ENCODE data around the gene PRKCZ.

Gene PRKCZ

GRCh38 chr1:2173546-2174347 is 123.5 kb downstream of the PRKCZ start:
- no peak for TF ChIP-seq CTCF (IDR thresholded peaks at IDR 0.05; ENCODE audit: low read length, missing control alignments)
- no peak overlapping the region for H3K4me3 ChIP-seq (replicated peaks; ENCODE audit: low read depth, low read length)

GRCh38 chr1:2174348-2175054 is 124.3 kb downstream of the PRKCZ start:
- DNase-seq (ENCODE audit: low read depth), result peak; percentile 64
- peak; percentile 94 for TF ChIP-seq CTCF (IDR thresholded peaks at IDR 0.05; ENCODE audit: low read length, missing control alignments)
- H3K4me3 ChIP-seq (replicated peaks; ENCODE audit: low read depth, low read length), result peak overlapping the region; percentile 37

More at GRCh38 chr1:2173546-2174347, 123.5 kb downstream of the PRKCZ start:
- no peak for DNase-seq (ENCODE audit: low read depth)

- no peak overlapping the region for H3K4me3 ChIP-seq (replicated peaks; ENCODE audit: low read depth, low read length)
- no peak for TF ChIP-seq CTCF (IDR thresholded peaks at IDR 0.05; ENCODE audit: low read length, missing control alignments)
- DNase-seq (ENCODE audit: low read depth), result no peak
These were observed 124.8 kb downstream of the PRKCZ start for GRCh38 chr1:2175055-2175414.

- no peak overlapping the region for H3K4me3 ChIP-seq (replicated peaks; ENCODE audit: low read depth, low read length)
- no peak for DNase-seq (ENCODE audit: low read depth)
- TF ChIP-seq CTCF (IDR thresholded peaks at IDR 0.05; ENCODE audit: low read length, missing control alignments), result no peak
These were observed 125.7 kb downstream of the PRKCZ start for GRCh38 chr1:2175681-2176454.

GRCh38 chr1:2176615-2177014 is 126.4 kb downstream of the PRKCZ start:
- no peak overlapping the region for H3K4me3 ChIP-seq (replicated peaks; ENCODE audit: low read depth, low read length)
- no peak for DNase-seq (ENCODE audit: low read depth)
- TF ChIP-seq CTCF (IDR thresholded peaks at IDR 0.05; ENCODE audit: low read length, missing control alignments), result no peak

- DNase-seq (ENCODE audit: low read depth), result no peak
- H3K4me3 ChIP-seq (replicated peaks; ENCODE audit: low read depth, low read length), result no peak overlapping the region
- TF ChIP-seq CTCF (IDR thresholded peaks at IDR 0.05; ENCODE audit: low read length, missing control alignments), result no peak
These were observed 127.3 kb downstream of the PRKCZ start for GRCh38 chr1:2177541-2177940.
